ENCODE results near the gene PARP3.
"Not testable (repeated sequence)": the region's sequence is repeated elsewhere in the genome, so short reads cannot be mapped to it uniquely, and the experiment has no call there.

PARP3 gene

GRCh38 chr3:51941798-51942602, at the start of gene PARP3, which contains the start of gene RRP9:
TSS of gene PARP3 (plus strand) at chr3:51942363. CDS start at chr3:51943356, 993 bp downstream.
TSS of gene RRP9 (minus strand) at chr3:51941904. CDS start at chr3:51941867, 37 bp downstream.
- H3K4me3 ChIP-seq (ENCODE audit: low read depth, low read length), result peak within 1 kb of the TSS; percentile 89

- H3K4me3 ChIP-seq (ENCODE audit: low read depth, low read length), result no peak overlapping the region
Measured at GRCh38 chr3:51894391-51894790, 47.8 kb upstream of the PARP3 start.

- no peak overlapping the region for H3K4me3 ChIP-seq (ENCODE audit: low read depth, low read length)
Measured at GRCh38 chr3:51894939-51895338, 47.2 kb upstream of the PARP3 start.

- no peak overlapping the region for H3K4me3 ChIP-seq (ENCODE audit: low read depth, low read length)
Measured at GRCh38 chr3:51896607-51897305, 45.4 kb upstream of the PARP3 start.

- no peak overlapping the region for H3K4me3 ChIP-seq (ENCODE audit: low read depth, low read length)
Measured at GRCh38 chr3:51897391-51897790, 44.8 kb upstream of the PARP3 start.

- not testable (repeated sequence) for H3K4me3 ChIP-seq (ENCODE audit: low read depth, low read length)
Measured at GRCh38 chr3:51900043-51900442, 42.1 kb upstream of the PARP3 start.

GRCh38 chr3:51902361-51902760, 39.8 kb upstream of the PARP3 start:
- H3K4me3 ChIP-seq (ENCODE audit: low read depth, low read length), result not testable (repeated sequence)

- H3K4me3 ChIP-seq (ENCODE audit: low read depth, low read length), result no peak overlapping the region
Measured at GRCh38 chr3:51904034-51904823, 37.9 kb upstream of the PARP3 start.

- H3K4me3 ChIP-seq (ENCODE audit: low read depth, low read length), result no peak overlapping the region
Measured at GRCh38 chr3:51908026-51908425, 34.1 kb upstream of the PARP3 start.

GRCh38 chr3:51916418-51916817, 25.7 kb upstream of the PARP3 start:
- H3K4me3 ChIP-seq (ENCODE audit: low read depth, low read length), result no peak overlapping the region

- no peak overlapping the region for H3K4me3 ChIP-seq (ENCODE audit: low read depth, low read length)
Measured at GRCh38 chr3:51921081-51921578, 21.0 kb upstream of the PARP3 start.

GRCh38 chr3:51927061-51927977, 14.8 kb upstream of the PARP3 start:
- H3K4me3 ChIP-seq (ENCODE audit: low read depth, low read length), result no peak overlapping the region

GRCh38 chr3:51928438-51928837, 13.7 kb upstream of the PARP3 start:
- no peak overlapping the region for H3K4me3 ChIP-seq (ENCODE audit: low read depth, low read length)

- H3K4me3 ChIP-seq (ENCODE audit: low read depth, low read length), result not testable (repeated sequence)
Measured at GRCh38 chr3:51928981-51929380, 13.2 kb upstream of the PARP3 start.

- H3K4me3 ChIP-seq (ENCODE audit: low read depth, low read length), result no peak overlapping the region
Measured at GRCh38 chr3:51929420-51930003, 12.7 kb upstream of the PARP3 start.

GRCh38 chr3:51930439-51930838, 11.7 kb upstream of the PARP3 start:
- H3K4me3 ChIP-seq (ENCODE audit: low read depth, low read length), result no peak overlapping the region

- no peak overlapping the region for H3K4me3 ChIP-seq (ENCODE audit: low read depth, low read length)
Measured at GRCh38 chr3:51931756-51932155, 10.4 kb upstream of the PARP3 start.

GRCh38 chr3:51932471-51933370, 9.4 kb upstream of the PARP3 start:
- no peak overlapping the region for H3K4me3 ChIP-seq (ENCODE audit: low read depth, low read length)

Data from iPS-11a (cell line).